GM12878 (cell line): ENCODE measurements around the gene DCST1. TPM values are rescaled to one million over a fixed set of nuclear protein-coding genes. Genes with fewer than 3 reads are reported as not detected.

Experiments used
- ATAC-seq: fragments of 200-7000 bp; cut with Tn5 transposase; 3 replicates; pipeline ENCODE4 v1.9.1; 2020; ENCODE audit warnings: mild to moderate bottlenecking, moderate library complexity
- BruUV-seq: library from RNA; stranded (reverse); fragments of 400-500 nt; replicated peaks from 2 replicates; lab custom pipeline; 2021; lab: Mats Ljungman, UMichigan
- CTCF ChIA-PET: fragments of 300-600 bp; sonication (Branson Sonifier 250); formaldehyde crosslinking; extraction: SDS; loops from one replicate; lab custom pipeline; 2021; ENCODE audit warnings: inconsistent platforms; lab: Yijun Ruan, JAX
- POLR2A ChIA-PET: fragments of 350-600 bp; formaldehyde crosslinking; extraction: SDS; loops from one replicate; lab custom pipeline; 2021; ENCODE audit warnings: inconsistent platforms; lab: Charles Lee
- RAD21 ChIA-PET: fragments of 300-600 bp; sonication (Branson Sonifier 250); formaldehyde crosslinking; loops from one replicate; lab custom pipeline; 2023; ENCODE audit warnings: antibody characterized with exemption; ENCODE audit not compliant: unreplicated experiment; lab: Charles Lee
- SMC1A ChIA-PET: fragments of 300-600 bp; sonication (Branson Sonifier 250); formaldehyde crosslinking; loops from one replicate; lab custom pipeline; 2023; ENCODE audit not compliant: unreplicated experiment, uncharacterized antibody; lab: Charles Lee
- DNase-seq: peaks from one replicate; pipeline ENCODE4 v3.0.0-alpha.2; 2011; ENCODE audit warnings: low read depth, low spot score
- FAIRE-seq: peaks from 3 replicates; lab custom pipeline; 2011; peaks lifted over from hg19 to GRCh38; lab: Jason Lieb, UNC
- H2AFZ ChIP-seq: 2 replicates; pipeline ENCODE4 v1.6.0; 2011; ENCODE audit warnings: low read depth, low read length, control low read depth; ENCODE audit not compliant: control insufficient read depth
- H3K27ac ChIP-seq: 2 replicates; pipeline ENCODE4 v1.5.1; 2011; ENCODE audit warnings: control low read depth; ENCODE audit not compliant: control insufficient read depth, insufficient read depth
- H3K27me3 ChIP-seq, 2 experiments: replicated peaks in 1 of 2; 2 replicates each; pipeline versions ENCODE4 v1.6.0 to v1.6.1; 2011; ENCODE audit warnings: low read length in 1 of 2; ENCODE audit not compliant: control insufficient read depth in 2 of 2, insufficient read depth in 2 of 2
- H3K36me3 ChIP-seq, 2 experiments: 2 replicates each; pipeline ENCODE4 v1.5.1; 2011; ENCODE audit warnings: low read length in 1 of 2; ENCODE audit not compliant: control insufficient read depth in 2 of 2, insufficient read depth in 2 of 2
- H3K4me1 ChIP-seq: 2 replicates; pipeline ENCODE4 v1.6.1; 2011; ENCODE audit warnings: mild to moderate bottlenecking, low read length, moderate library complexity, mixed read lengths; ENCODE audit not compliant: control insufficient read depth, insufficient read depth
- H3K4me2 ChIP-seq: 2 replicates; pipeline ENCODE4 v1.6.0; 2011; ENCODE audit warnings: control low read depth; ENCODE audit not compliant: control insufficient read depth, insufficient read depth
- H3K4me3 ChIP-seq: fragments of 200-600 bp; sonication (generic); 2 replicates; pipeline ENCODE4 v1.5.1; 2016
- H3K79me2 ChIP-seq: 2 replicates; pipeline ENCODE4 v1.6.0; 2011; ENCODE audit warnings: low read length; ENCODE audit not compliant: control insufficient read depth, insufficient read depth
- H3K9ac ChIP-seq: 2 replicates; pipeline ENCODE4 v1.8.0; 2011; ENCODE audit warnings: low read length, control low read depth, mixed read lengths; ENCODE audit not compliant: control insufficient read depth, insufficient read depth
- H3K9me3 ChIP-seq: replicated peaks from 3 replicates; pipeline ENCODE4 v1.5.1; 2011; ENCODE audit warnings: mild to moderate bottlenecking, low read length; ENCODE audit not compliant: control insufficient read depth, insufficient read depth
- H4K20me1 ChIP-seq: 2 replicates; pipeline ENCODE4 v1.6.0; 2011; ENCODE audit not compliant: control insufficient read depth, insufficient read depth
- HDGF ChIP-seq: fragments of 450-650 bp; IDR thresholded peaks from 2 replicates; pipeline ENCODE4 v1.6.1; 2016; ENCODE audit warnings: antibody characterized with exemption
- POLR2A ChIP-seq: IDR thresholded peaks from 2 replicates; pipeline ENCODE4 v1.6.1; 2011; ENCODE audit warnings: low read depth, mild to moderate bottlenecking, low read length
- USF2 ChIP-seq: IDR thresholded peaks from 2 replicates; pipeline ENCODE4 v1.6.1; 2011; ENCODE audit warnings: low read depth, low read length, improper control_type of control experiment, borderline replicate concordance
- ZNF274 ChIP-seq: IDR thresholded peaks from one replicate; pipeline ENCODE4 v1.8.0; 2011; ENCODE audit not compliant: insufficient read length, insufficient read depth
- WGBS: methylation state at CpG from one replicate; pipeline ENCODE4 v1.1.6; 2016; ENCODE audit warnings: low lambda C conversion rate; ENCODE audit not compliant: insufficient replicate concordance, insufficient coverage; ENCODE audit errors: missing lambda C conversion rate; 5-methylcytosine and 5-hydroxymethylcytosine counted together
- in situ Hi-C: fragments of 300-500 bp; cut with MboI; formaldehyde crosslinking; loops from 9 replicates; pipeline ENCODE4 v1.14.3; 2018; ENCODE audit warnings: mixed read lengths
- intact Hi-C: fragments of 100-400 bp; cut with micrococcal nuclease; formaldehyde crosslinking; loops from one replicate; pipeline ENCODE4 v1.14.2; 2022; ENCODE audit not compliant: unreplicated experiment
- polyA plus RNA-seq, 11 experiments: library from polyadenylated mRNA; depleted of rRNA in 4 of 11; unstranded in 6 of 11; stranded (reverse) in 5 of 11; fragments of >200 nt; fragmentation: Nextera tagmentation in 4 of 11; fragmentation: Illumina TruSeq in 1 of 11; extraction: Ambion mirVana in 4 of 11; extraction: Trizol in 1 of 11; gene quantifications; 1 replicate in 1 of 11; 2 replicates in 10 of 11; pipeline versions ENCODE4 v1.2.1 to v1.2.3, GENCODE V29; 2011 to 2016; ENCODE audit warnings: inconsistent platforms in 2 of 11, missing spikeins in 2 of 11, low read depth in 1 of 11
- total RNA-seq, 4 experiments: library from RNA; depleted of rRNA in 3 of 4; stranded (reverse); fragments of >200 nt in 3 of 4; fragmentation: Illumina TruSeq in 1 of 4; extraction: Trizol in 1 of 4; gene quantifications; 2 replicates each; pipeline versions ENCODE4 v1.2.1 to v1.2.3, GENCODE V29; 2013 to 2021

The DCST1 gene
- total and polyA plus RNA-seq, 10 of the 15 experiments (the other 5 are each of a cell fraction or from before 2014, with no cell fraction given) = not detected

GRCh38 chr1:155015527-155016230 is 17.9 kb upstream of the DCST1 start:
- FAIRE-seq (peak; percentile 18), DNase-seq (no peak), ATAC-seq (no peak)
- Histone ChIP-seq H3K79me2 (no peaks in the 10 kb centered on the region; the same call in none of the 2 replicates), H3K9ac (no peak overlapping the region), H2AFZ (no peak overlapping the region), H3K27ac (no peak overlapping the region), H3K27me3 (no peaks in the 10 kb centered on the region), H3K4me3 (no peak overlapping the region), H3K4me2 (no peak overlapping the region), H3K36me3 (peaks cover 0 to 22% of the 10 kb centered on the region in 2 experiments; a peak in 3 of 4 replicates), H4K20me1 (no peaks in the 10 kb centered on the region), H3K4me1 (peaks cover 25% of the 10 kb centered on the region), H3K9me3 (no peaks in the 10 kb centered on the region)
- ChIA-PET CTCF (interaction anchor here (0.7 to 3.1 kb wide), 6 partner anchors 8 to 456 kb away, joined by 3 to 42 read pairs (median 14); partner anchors contain the start of genes FLAD1, SHC1 and ZBTB7B), SMC1A (interaction anchor here (0.6 to 2.8 kb wide), 12 partner anchors 12 to 456 kb away, joined by 3 to 14 read pairs (median 4); partner anchors contain the start of gene PYGO2), POLR2A (interaction anchor here (1.0 to 2.3 kb wide), 6 partner anchors 9 to 63 kb away, joined by 4 to 11 read pairs (median 6); partner anchors contain the start of gene FLAD1), RAD21 (interaction anchor here (1.0 to 2.2 kb wide), 4 partner anchors 12 to 456 kb away, joined by 3 to 6 read pairs (median 4); no protein-coding TSS in a partner anchor)
- BruUV-seq = no TSS peak
- WGBS = 90% methylated on average over 16 of the region's 16 CpGs
- intact Hi-C loops = loop anchor here (2.0 kb wide), 2 partner anchors 13 to 31 kb away; partner anchors contain the start of gene ZBTB7B
- TF ChIP-seq ZNF274 = no peak
- TF ChIP-seq HDGF = no peak
- TF ChIP-seq USF2 = no peak
- peak; percentile 31; the same call in 1 of the 2 replicates for TF ChIP-seq POLR2A
- in situ Hi-C loops = no loop called here
